ENCODE data around the gene MZF1.

The MZF1 gene

DNA sequence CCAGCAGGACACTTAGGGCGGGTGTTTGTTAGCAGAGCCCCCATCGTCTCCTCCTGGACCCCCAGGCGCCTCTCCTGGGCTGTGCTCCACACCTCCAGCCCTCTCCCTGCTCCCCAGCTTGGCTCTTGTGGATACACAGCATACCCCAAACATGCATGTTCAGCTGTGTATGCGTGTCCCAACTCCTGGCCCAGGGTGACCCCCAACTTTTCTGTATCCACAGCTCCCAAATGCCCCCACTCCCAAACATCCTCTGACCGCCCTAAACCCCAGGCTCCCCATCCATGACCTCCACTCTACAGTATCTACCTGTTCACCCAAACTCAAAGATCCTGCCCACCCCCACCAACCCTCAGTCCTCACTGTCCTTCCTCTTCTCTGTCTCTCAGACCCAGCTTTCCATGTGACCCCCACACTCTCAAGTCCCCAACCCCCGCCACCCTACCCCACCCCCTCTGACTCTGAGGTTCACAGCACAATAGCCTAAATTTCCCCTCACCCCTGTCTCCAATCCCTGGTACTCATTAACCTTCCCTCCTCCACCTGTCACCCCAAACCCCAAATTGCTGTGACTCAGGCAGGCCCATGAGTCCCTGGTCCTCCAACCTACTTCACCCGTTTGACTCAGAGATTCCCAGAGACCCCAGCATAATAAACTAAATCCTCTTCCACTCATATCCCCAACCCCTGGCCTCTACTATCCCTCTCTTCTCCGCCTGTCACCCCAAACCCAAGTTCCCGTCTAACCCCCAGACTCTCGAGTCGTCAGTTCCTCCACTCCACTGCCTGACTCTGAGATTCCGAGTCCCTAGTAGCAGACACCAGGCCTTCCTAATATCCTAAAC lies 15.7 kb downstream of the MZF1 start:
- Histone ChIP-seq H4K20me1 (ENCODE audit: insufficient read depth, low read length) (peaks cover 33% of the 10 kb centered on the region), H3K9me3 (ENCODE audit: insufficient read depth, low read length, severe bottlenecking) (no peaks in the 10 kb centered on the region), H3K27me3 (ENCODE audit: insufficient read depth, low read length, poor library complexity) (no peaks in the 10 kb centered on the region), H3K9ac (ENCODE audit: low read depth, low read length) (peak overlapping the region; percentile 96), H3K4me2 (ENCODE audit: insufficient read depth, low read length) (peak overlapping the region; percentile 73), H2AFZ (ENCODE audit: low read depth, low read length) (no peak overlapping the region), H3K36me3 (ENCODE audit: insufficient read depth, low read length) (peaks cover 35% of the 10 kb centered on the region), H3K4me3 (ENCODE audit: low read depth in 1 of 2, low read length in 2 of 2) (peak overlapping the region; percentile 67 to 81; a peak in 3 of 4 replicates), H3K4me1 (ENCODE audit: insufficient read depth, low read length) (peaks cover 63% of the 10 kb centered on the region), H3K27ac (ENCODE audit: low read length) (peak overlapping the region; percentile 63), H3K79me2 (ENCODE audit: insufficient read depth, low read length) (peaks cover 90% of the 10 kb centered on the region)
- ATAC-seq (ENCODE audit: insufficient read depth, low read depth): no peak
- TF ChIP-seq EZH2 (IDR thresholded peaks at IDR 0.05; ENCODE audit: borderline replicate concordance, low read depth, low read length, severe bottlenecking): no peak
- TF ChIP-seq, protein P1, sequence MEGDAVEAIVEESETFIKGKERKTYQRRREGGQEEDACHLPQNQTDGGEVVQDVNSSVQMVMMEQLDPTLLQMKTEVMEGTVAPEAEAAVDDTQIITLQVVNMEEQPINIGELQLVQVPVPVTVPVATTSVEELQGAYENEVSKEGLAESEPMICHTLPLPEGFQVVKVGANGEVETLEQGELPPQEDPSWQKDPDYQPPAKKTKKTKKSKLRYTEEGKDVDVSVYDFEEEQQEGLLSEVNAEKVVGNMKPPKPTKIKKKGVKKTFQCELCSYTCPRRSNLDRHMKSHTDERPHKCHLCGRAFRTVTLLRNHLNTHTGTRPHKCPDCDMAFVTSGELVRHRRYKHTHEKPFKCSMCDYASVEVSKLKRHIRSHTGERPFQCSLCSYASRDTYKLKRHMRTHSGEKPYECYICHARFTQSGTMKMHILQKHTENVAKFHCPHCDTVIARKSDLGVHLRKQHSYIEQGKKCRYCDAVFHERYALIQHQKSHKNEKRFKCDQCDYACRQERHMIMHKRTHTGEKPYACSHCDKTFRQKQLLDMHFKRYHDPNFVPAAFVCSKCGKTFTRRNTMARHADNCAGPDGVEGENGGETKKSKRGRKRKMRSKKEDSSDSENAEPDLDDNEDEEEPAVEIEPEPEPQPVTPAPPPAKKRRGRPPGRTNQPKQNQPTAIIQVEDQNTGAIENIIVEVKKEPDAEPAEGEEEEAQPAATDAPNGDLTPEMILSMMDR (IDR thresholded peaks at IDR 0.05; ENCODE audit: borderline replicate concordance, extremely low read depth, low read length, poor library complexity, severe bottlenecking): no peak
- no peak for DNase-seq

DNA sequence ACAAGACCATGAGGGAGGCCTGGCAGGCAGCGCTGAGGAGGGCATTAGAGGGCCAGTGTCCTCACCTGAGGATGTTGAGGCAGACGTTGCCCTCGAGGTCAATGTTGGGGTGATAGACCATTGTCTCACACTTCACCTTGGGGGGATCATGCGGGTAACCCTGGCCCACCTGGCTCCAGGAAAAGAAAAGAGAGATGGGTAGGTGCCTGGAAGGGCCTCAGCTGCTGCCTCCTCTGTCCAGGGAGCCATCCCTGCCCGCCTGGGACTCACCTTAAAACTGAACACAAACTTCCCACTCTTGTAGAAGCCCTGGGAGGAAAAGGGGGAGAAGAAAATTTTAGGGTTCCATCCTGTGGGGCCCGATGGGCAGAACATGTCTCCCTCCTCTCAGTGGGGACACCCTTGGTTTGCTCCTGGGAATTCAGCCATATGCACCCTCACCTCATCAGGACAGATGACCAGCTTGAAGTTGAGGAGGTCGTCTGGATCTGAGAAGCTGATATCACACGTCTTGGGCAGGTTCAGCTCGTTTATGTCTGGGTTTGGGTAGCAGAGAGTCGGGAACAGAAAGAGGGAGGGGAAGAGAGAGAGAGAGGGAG lies 16.4 kb downstream of the MZF1 start:
- Histone ChIP-seq H3K9ac (ENCODE audit: low read depth, low read length) (peak overlapping the region; percentile 96), H3K27ac (ENCODE audit: low read length) (peak overlapping the region; percentile 63), H3K27me3 (ENCODE audit: insufficient read depth, low read length, poor library complexity) (no peaks in the 10 kb centered on the region), H4K20me1 (ENCODE audit: insufficient read depth, low read length) (peaks cover 40% of the 10 kb centered on the region), H3K79me2 (ENCODE audit: insufficient read depth, low read length) (peaks cover 84% of the 10 kb centered on the region), H3K36me3 (ENCODE audit: insufficient read depth, low read length) (peaks cover 36% of the 10 kb centered on the region), H3K4me2 (ENCODE audit: insufficient read depth, low read length) (peak overlapping the region; percentile 73), H3K9me3 (ENCODE audit: insufficient read depth, low read length, severe bottlenecking) (no peaks in the 10 kb centered on the region), H3K4me3 (ENCODE audit: low read depth in 1 of 2, low read length in 2 of 2) (peak overlapping the region in 1 of 2 experiments; percentile 81; a peak in 3 of 4 replicates), H3K4me1 (ENCODE audit: insufficient read depth, low read length) (peaks cover 70% of the 10 kb centered on the region), H2AFZ (ENCODE audit: low read depth, low read length) (no peak overlapping the region)
- DNase-seq: no peak
- TF ChIP-seq EZH2 (IDR thresholded peaks at IDR 0.05; ENCODE audit: borderline replicate concordance, low read depth, low read length, severe bottlenecking): no peak
- TF ChIP-seq, protein P1 (IDR thresholded peaks at IDR 0.05; ENCODE audit: borderline replicate concordance, extremely low read depth, low read length, poor library complexity, severe bottlenecking): no peak
- ATAC-seq (ENCODE audit: insufficient read depth, low read depth): no peak

GRCh38 chr19:58555920-58556621 lies 17.1 kb downstream of the MZF1 start:
- Histone ChIP-seq H3K79me2 (ENCODE audit: insufficient read depth, low read length) (peaks cover 82% of the 10 kb centered on the region), H3K36me3 (ENCODE audit: insufficient read depth, low read length) (peaks cover 38% of the 10 kb centered on the region), H2AFZ (ENCODE audit: low read depth, low read length) (no peak overlapping the region), H3K4me3 (ENCODE audit: low read depth in 1 of 2, low read length in 2 of 2) (peak overlapping the region in 1 of 2 experiments; percentile 22; a peak in 1 of 4 replicates), H3K27me3 (ENCODE audit: insufficient read depth, low read length, poor library complexity) (no peaks in the 10 kb centered on the region), H3K27ac (ENCODE audit: low read length) (no peak overlapping the region), H3K9me3 (ENCODE audit: insufficient read depth, low read length, severe bottlenecking) (no peaks in the 10 kb centered on the region), H4K20me1 (ENCODE audit: insufficient read depth, low read length) (peaks cover 46% of the 10 kb centered on the region), H3K4me1 (ENCODE audit: insufficient read depth, low read length) (peaks cover 75% of the 10 kb centered on the region), H3K9ac (ENCODE audit: low read depth, low read length) (peak overlapping the region; percentile 96), H3K4me2 (ENCODE audit: insufficient read depth, low read length) (peak overlapping the region; percentile 93)
- DNase-seq (no peak), ATAC-seq (ENCODE audit: insufficient read depth, low read depth) (no peak)
- no peak for TF ChIP-seq EZH2 (IDR thresholded peaks at IDR 0.05; ENCODE audit: borderline replicate concordance, low read depth, low read length, severe bottlenecking)
- TF ChIP-seq, protein P1 (IDR thresholded peaks at IDR 0.05; ENCODE audit: borderline replicate concordance, extremely low read depth, low read length, poor library complexity, severe bottlenecking): no peak
